Stimulated activated CD4-positive, alpha-beta T cell treated with anti-CD3 and anti-CD28 coated beads, Interleukin-1b, Interleukin-23, amount 100 ng/mL, for 4 hours (primary cell): ENCODE results near the gene ASPG.

Experiments
- DNase-seq, 2 donors: peaks; one replicate each; pipeline ENCODE4 v3.0.0-alpha.2; 2020; ENCODE audit warnings: low read depth in 2 of 2

The ASPG gene

DNA sequence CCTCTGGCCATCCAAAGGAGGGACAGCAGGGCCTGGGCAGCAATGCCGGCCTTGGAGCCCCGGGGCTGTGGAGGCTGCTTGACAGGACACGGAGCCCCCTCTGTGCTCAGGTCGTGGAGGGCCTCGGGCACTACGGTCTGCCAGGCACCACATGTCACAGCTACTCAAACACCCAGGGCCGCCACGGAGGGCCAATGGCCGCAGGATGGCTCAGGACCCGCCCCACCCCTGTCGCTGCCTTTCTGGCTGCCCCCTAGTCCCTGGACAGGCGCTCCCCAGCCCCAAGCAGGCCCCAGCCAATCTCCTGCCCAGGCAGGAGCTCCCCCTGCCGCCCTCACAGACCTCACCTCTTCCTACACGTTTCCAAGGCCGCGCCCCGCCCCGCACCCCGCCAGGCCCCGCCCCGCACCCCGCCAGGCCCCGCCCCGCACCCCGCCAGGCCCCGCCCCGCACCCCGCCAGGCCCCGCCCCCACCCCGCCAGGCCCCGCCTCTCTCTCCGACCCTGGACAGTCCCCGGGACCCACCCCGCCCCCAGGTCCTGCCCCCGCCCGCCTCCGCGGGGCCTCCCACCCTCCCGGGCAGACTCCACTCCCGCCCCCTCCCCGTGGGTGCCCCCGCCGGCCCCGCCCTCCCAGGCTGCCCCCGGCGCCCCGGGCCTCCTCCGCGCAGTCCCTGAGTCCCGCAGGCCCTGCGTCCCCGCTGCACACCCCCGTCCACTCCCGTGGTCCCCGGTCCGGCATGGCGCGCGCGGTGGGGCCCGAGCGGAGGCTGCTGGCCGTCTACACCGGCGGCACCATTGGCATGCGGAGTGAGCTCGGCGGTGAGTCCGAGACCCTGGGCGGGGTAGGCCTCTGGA, at the start of gene ASPG:
TSS of gene ASPG (plus strand) at position 669 of the 857 bp plus-strand sequence. CDS start at position 740, 71 bp downstream.
- no peak for DNase-seq

DNA sequence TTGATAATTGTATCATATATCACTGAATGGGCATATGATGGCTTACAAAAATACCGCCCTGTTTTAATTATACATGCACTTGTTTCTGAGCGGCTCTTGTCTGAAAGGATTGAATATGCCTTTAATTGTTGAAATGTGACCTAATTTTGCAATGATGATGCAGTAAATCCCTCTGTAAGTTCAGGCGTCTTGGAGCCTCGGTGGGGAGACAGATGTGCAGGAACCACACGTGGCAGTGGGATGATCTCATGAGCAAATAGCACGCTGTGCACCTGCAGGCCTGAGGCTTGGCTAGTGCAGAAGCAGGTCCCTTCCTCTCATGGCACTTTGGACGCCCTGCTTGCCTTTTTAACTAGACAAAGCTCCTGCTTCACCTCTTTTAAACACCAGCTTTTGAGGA, 49.3 kb upstream of the ASPG start:
- no peak for DNase-seq

DNA sequence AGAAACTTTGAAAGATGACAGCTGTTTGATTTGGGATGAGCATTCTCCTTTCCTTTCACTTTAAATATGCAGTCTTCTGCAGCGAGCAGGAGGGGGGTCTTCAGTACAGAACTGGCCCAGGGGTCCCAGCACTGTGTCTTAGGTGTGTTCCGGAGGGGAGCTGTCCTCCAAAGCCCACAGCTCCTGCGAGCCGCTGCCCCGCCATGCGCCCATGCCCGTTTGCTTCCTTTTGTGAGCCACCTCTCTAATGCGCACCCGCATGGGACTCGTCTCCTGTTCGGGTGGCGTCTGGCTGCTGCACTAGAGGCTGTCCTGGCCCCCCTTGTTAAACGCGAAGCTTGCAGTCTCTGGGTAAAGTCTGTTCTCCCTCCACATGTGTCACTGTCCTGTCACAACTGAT, 48.4 kb upstream of the ASPG start:
- no peak for DNase-seq

DNA sequence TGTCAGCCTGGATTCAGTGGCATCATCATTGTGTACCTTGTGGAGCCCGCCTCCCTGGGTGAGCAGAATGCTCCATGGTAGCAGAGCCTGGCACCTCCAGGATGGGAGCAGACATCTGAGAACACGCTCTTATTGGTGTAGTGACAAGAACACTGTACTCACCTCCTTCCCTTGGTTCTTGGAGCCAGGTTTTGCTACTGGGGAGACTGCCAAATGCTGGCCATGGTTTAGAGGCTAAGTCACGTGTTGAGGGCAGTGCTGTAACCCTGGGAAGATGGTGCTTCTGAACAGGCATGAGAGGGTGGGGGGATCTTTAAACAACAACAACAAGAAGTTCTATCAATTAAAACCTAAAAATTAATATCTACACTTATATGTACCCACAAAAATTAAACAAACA, 47.6 kb upstream of the ASPG start:
- no peak for DNase-seq

DNA sequence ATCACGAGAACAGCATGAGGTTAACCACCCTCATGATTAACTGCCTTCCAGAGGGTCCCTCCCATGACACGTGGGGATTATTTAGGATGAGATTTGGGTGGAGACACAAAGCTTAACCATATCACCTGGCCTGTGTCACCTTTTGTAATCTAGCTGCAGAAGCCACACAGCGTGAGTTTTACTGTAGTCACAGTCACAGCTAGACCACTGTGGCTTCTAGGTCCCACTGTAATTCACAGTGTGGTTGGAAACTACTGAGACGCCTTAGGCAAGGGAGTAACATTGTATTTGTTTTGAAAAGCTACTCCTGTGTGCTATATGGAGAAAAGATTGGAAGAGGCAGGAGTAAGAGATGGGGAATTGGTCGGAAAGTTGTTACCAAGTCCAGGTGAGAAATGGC, 46.3 kb upstream of the ASPG start:
- DNase-seq, result no peak

DNA sequence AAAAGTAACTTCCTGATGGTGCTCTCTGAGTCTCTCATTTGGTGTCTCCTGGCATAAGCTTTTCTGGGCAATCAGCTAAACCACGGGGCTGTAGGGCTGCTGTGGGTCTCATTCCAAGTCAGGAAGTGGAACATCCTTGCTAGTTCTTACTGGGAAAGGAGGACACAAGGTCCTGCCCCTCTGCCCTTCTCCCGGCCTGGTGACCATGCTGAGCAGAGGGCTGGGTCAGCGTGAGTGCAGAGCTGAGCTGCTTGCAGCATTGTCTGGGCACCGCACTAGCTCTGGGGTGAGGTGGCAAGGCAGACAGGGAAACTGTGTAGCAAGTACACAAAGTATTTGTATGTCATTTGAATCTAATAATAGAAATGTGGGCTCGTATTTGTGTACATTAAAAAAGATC, 45.0 kb upstream of the ASPG start:
- no peak for DNase-seq

DNA sequence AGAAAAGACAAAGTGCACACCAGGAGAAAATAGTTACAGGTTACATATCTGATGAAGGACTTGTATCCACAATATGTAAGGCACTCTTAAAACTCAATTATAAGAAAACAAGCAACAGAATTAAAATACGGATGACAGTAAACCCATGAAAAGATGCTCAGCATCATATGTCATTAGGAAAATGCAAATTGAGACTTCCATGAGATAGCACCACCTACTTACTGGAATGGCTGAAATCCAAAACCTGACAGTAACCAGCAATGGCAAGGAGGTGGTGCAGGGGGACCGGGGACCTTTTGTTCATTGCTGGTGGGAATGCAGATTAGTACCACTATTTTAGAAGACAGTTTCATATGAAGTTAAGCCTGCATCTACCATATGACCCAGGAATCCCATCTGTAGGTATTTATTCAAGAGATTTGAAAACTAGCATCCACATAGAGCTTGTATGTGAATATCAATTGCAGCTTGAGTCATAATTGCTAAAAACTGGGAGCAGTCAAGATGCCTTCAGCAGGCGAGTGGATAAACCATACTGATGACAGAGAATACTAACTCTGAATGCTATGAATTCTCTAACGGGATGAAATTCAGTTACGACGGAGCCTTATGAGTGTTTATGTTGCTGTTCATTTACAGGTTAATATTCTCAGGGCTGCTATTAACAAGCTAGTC, 43.9 kb upstream of the ASPG start:
- no peak for DNase-seq

DNA sequence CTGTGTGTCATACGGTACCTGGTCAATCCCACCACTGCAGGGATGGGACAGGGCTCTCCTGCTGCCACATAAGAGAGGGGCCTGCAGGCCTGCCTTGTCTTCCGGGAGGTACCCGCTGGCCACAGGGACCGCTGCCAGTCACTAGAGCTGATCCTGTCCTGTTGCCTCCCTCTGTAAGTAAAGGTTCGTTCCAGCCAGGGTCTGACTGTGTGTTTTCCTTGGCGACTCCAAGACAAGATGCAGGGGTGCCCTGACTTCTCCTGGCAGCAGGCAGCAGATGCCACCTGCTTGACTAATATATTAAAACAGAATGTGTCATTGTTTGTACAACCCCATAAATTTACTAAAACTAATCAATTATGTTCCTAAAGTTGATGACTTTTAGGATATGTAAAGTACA, 41.5 kb upstream of the ASPG start:
- DNase-seq, result no peak

DNA sequence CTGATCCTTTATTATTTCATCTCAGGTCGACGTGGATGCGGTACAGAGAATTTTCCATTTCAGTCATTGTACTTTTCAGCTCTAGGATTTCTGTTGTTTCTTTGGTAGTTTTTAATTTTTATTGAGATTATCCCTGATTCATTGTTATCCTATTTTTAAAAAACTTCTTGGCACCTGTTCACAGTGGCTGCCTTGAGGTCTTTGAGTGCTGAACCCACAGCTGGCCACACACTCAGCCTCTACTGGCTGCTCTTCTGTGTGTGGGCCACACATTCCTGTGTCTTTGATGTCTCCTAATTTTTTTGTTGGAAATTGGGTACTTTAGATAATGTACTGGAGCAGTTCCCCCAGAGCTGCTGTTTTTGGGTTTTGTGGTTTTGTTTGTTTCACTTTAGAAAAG, 37.7 kb upstream of the ASPG start:
- no peak for DNase-seq

DNA sequence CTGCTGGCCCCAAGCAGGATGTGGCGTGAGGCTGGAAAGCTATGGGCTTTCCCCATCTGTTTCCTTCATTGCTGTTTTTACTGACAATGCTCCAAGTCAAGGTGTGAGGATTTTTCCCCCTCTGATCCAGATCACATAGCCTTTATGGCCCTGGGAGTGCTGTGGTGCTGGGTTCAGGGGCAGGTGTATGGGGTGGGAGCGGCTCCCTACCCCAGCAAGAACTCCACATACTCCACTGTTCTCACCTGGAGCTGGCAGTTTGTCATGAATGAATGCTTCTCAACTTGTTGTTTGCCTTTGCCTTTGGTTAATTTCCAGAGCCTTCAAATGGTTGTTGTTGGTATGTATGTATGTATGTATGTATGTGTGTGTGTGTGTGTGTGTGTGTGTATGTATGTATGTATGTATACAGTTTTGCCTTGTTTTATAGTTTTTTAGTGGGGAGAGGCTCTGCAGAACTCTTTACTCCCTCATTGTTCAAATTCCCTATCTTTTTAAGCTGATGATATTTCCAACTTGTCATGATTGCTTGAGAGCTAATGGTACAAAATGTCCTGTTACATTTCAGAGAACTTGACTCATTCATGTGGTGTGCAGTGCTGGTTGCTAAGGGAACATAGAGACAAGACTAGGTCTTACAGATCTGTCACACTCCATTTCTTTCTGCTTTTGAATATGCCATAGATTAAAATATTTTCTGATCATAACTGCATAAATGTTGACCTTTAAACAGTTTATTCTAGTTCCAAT, 36.6 kb upstream of the ASPG start:
- no peak for DNase-seq

DNA sequence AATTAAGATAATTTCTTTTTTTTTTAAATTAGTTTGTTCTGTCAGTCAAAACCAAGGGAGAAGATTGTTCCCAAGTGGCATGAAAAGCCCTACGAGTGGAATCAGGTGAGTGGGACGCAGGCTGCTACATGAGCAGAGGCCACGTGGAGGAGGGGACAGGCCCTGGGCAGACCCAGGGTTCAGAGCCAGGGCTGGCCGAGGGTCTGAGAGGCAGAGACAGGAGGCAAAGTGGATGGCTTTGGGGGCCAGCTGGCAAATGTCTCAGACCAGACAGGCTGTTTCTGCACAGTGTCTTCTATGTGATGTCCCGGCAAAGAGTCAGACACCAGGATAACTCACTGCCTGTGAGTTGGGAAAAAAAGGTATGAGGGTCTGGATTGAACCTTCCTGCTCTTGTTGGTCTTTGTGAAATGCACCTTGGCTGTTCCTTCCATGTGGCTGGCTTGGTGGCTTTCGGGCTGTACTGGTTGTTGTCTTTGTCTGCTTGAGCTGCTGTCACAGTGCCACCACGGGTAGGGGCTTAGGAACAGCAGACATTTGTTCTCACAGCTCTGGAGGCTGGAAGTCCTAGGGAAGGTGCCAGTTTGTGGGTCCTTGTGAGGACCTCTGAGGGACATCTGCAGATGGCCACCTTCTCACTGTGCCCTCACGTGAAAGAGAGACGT, 35.8 kb upstream of the ASPG start:
- no peak for DNase-seq

DNA sequence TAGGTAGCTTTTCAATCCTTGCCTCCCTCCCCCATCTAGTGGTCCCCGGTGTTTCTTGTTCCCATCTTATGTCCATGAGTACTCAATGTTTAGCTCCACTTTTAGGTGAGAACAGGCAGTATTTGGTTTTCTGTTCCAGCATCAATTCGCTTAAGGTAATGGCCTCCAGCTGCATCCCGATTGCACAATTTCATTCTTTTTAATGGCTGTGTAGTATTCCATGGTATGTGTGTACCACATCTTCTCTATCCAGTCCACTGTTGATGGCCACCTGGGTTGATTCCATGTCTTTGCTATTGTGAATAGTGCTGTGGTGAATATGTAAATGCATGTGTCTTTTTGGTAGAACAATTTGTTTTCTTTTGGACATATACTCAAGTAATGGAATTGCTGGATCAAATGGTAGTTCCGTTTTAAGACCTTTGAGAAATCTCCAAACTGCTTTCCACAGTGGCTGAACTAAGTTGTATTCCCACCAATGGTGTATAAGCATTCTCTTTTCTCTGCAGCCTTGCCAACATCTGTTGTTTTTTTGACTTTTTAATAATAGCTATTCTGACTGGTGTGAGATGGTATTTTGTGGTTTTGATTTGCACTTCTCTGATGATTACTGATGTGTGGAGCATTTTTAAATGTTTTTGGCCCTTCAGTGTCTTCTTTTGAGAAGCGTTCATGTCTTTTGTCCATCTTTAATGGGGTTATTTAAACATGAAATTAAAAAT, 34.2 kb upstream of the ASPG start:
- DNase-seq, result no peak

DNA sequence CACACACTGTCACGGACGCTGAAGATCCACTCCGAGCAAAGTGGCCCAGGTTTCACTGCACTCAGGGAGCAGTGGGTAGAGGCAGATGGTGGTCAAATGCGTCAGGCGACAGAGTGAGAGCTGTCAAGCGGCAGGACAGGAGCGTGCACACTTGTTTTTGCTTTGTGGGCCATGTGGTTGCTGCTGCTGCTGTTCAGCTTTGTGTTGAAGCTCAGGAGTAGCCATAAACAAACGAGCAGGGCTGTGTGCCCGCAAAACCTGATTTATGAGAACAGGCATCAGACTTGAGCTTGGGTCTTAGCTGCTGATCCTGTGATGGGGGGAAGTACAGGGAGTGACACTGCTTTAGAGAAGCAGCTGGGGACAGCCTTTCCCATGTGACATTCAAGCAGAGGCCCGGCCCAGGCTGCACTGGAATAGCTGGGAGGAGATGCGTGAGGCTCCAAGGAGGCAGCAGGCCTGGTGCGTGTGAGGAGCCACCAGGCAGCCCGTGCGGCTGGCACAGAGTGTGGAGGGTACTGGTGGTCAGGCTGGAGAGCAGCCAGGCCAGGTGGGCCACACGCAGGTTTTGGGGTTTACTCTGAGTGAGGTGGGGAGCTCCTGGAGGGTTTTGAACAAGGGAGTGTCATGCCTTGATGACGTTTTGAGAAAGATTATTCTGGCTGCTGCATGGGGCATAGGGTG, 31.1 kb upstream of the ASPG start:
- DNase-seq, result no peak

DNA sequence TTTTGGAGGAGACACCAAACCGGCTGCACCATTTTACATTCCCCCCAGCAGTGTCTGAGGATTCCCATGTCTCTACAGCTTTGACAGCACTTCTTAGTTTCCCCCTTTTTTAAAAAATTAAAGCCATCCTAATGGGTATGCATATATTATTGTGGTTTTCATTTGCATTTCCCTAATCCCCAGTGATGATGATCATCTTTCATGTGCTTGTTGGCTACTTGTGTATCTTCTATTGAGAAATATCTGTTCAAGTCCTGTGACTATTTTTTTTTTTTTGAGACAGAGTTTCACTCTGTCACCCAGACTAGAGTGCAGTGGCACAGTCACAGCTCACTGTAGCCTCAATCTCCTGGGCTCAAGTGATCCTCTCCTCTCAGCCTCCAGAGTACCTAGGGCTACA, 23.2 kb upstream of the ASPG start:
- no peak for DNase-seq

DNA sequence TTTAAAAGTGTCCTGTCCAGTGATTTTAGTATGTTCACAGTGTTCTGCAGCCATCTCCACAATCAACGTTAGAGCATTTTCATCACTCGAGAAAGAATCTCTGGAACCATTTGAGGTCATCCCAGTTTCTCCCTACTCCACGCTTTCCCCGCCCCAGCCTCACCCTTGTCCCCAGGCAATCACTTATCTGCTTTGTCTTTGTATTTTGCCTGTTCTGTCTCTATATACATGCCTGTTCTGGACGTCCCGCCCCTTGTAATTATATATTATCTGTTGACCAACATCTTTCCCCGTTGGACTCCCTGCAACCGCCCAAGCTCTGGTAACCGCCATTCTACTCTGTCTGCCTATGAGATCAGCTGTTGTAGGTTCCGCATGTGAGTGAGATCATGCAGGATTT, 21.5 kb upstream of the ASPG start:
- no peak for DNase-seq

DNA sequence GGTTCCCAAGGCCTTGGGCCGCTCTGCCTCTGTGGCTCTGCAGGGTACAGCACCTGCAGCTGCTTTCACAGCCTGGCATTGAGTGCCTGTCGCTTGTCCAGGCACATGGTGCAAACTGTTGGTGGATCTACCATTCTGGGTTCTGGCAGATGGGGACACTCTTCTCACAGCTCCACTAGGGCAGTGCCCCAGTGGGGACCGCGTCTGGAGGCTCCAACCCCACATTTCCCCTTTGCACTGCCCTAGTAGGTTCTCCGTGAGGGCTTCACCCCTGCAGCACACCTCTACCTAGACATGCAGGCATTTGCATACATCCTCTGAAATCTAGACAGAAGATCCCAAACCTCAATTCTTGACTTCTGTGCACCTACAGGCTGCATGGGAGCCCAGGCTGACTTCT, 19.2 kb upstream of the ASPG start:
- DNase-seq, result no peak

DNA sequence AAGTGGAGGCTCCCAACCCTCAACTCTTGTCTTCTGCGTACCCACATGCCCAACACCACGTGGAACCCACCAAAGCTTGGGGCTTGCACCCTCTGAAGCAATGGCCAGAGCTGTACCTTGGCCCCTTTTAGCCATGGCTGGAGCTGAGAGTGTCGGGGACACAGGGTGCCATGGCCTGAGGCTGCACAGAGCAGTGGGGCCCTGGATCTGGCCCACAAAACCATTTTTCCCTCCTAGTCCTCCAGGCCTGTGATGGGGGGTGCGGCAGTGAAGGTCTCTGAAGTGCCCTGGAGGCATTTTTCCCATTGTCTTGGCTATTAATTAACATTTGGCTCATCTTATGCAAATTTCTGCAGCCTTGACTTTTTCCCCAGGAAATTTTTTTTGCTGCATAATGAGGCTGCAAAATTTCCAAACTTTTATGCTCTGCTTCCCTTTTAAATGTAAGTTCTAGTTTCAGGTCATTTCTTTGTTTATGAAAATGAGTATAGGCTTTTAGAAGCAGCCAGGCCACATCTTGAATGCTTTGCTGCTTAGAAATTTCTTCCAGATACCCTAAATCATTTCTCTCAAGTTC, 18.7 kb upstream of the ASPG start:
- no peak for DNase-seq

DNA sequence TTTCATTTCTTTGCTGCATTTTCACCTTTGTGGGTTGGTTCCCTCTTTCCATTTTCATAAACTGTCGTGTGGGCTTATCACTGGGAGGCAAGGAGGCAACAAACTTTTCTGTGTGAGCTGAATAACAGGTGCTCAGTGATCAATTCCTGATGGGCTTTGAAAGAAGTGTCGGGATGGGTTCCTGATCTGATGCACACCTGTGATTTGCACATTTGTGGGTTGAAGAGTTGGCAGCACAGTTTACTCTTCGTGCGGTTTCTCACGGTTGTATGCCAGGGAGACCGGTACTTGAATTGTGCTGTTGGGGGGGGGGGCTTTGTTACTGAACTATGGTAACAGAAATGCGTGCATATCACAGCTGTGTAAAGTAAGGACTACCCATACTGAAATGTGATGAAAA, 16.0 kb upstream of the ASPG start:
- no peak for DNase-seq

DNA sequence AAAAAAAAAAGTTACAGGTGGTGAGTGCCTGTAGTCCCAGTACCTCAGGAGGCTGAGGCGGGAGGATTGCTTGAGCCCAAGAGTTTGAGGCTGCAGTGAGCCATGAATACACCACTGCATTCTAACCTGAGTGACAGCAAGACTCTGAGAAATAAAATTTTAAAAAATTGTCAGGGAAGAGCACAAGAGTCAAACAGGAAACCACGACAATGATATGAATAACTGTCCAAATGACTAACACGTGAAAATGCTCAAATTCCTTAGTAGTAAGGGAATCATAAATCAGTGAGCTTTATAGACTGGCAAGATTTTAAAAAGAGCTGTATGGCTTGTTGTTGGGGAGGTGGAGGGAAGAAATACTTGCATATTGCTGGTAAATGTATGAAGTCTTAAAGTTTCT, 12.9 kb upstream of the ASPG start:
- DNase-seq, result no peak

DNA sequence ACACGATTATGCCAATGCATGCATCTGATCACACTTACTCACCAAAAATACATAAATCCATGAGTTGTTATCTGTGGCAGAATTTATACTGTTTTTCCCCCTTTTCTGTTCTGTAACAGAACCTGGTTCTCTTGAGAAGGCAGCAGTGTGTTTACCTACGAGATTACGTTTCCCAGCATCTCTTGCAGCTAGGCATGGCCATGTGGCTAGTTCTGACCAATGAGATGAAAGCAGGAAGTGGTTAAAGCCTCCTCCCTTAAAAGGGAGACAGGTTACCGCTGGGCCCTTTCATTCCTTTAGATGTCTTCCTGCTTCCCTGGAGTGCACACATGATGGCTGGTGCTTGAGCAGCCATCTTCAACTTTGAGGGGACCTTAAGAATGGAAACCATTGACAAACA, 11.7 kb upstream of the ASPG start:
- no peak for DNase-seq
